MM.1S (cell line): ENCODE data around the gene PDE10A.

ENCODE experiments used
- DNase-seq: peaks from one replicate; pipeline ENCODE4 v3.0.0-alpha.2; 2015
- H2AFZ ChIP-seq: fragments of 300-600 bp; sonication (generic); 2 replicates; pipeline ENCODE4 v1.6.0; 2016; ENCODE audit warnings: antibody characterized with exemption, low read length
- H3F3A ChIP-seq: fragments of 300-600 bp; sonication (generic); 2 replicates; pipeline ENCODE4 v1.6.1; 2016; ENCODE audit warnings: mild to moderate bottlenecking, antibody characterized with exemption, low read length, moderate library complexity, mixed read lengths; ENCODE audit not compliant: insufficient read depth
- H3K27ac ChIP-seq: fragments of 300-600 bp; sonication (generic); 2 replicates; pipeline ENCODE4 v1.5.1; 2016; ENCODE audit warnings: mild to moderate bottlenecking, low read length
- H3K27me3 ChIP-seq: fragments of 300-600 bp; sonication (generic); replicated peaks from 2 replicates; pipeline ENCODE4 v1.6.0; 2016; ENCODE audit warnings: low read length; ENCODE audit not compliant: insufficient read depth
- H3K36me3 ChIP-seq: fragments of 300-600 bp; sonication (generic); replicated peaks from 2 replicates; pipeline ENCODE4 v1.6.1; 2016; ENCODE audit warnings: mild to moderate bottlenecking, low read length, mixed read lengths; ENCODE audit not compliant: insufficient read depth
- H3K4me1 ChIP-seq: fragments of 300-600 bp; sonication (generic); 2 replicates; pipeline ENCODE4 v1.6.1; 2016; ENCODE audit warnings: low read length, mixed read lengths
- H3K4me2 ChIP-seq: fragments of 300-600 bp; sonication (generic); 2 replicates; pipeline ENCODE4 v1.6.0; 2016; ENCODE audit warnings: low read depth, low read length
- H3K4me3 ChIP-seq: fragments of 300-600 bp; sonication (generic); 2 replicates; pipeline ENCODE4 v1.5.1; 2016; ENCODE audit warnings: low read length, mixed read lengths
- H3K79me2 ChIP-seq: fragments of 300-600 bp; sonication (generic); 2 replicates; pipeline ENCODE4 v1.6.1; 2016; ENCODE audit warnings: mixed run types, low read length, mixed read lengths
- H3K9ac ChIP-seq: fragments of 300-600 bp; sonication (generic); 2 replicates; pipeline ENCODE4 v1.6.1; 2016; ENCODE audit warnings: low read length, mixed read lengths
- H3K9me2 ChIP-seq: fragments of 300-600 bp; sonication (generic); replicated peaks from 2 replicates; pipeline ENCODE4 v1.6.1; 2016; ENCODE audit warnings: mild to moderate bottlenecking, low read length, mixed read lengths; ENCODE audit not compliant: insufficient read depth
- H3K9me3 ChIP-seq: fragments of 300-600 bp; sonication (generic); replicated peaks from 2 replicates; pipeline ENCODE4 v1.6.1; 2016; ENCODE audit warnings: mild to moderate bottlenecking, low read length, mixed read lengths; ENCODE audit not compliant: insufficient read depth
- H4K20me1 ChIP-seq: fragments of 300-600 bp; sonication (generic); 2 replicates; pipeline ENCODE4 v1.6.1; 2016; ENCODE audit warnings: mild to moderate bottlenecking, low read length, moderate library complexity, mixed read lengths; ENCODE audit not compliant: insufficient read depth
- CTCF ChIP-seq: fragments of 300-600 bp; sonication (generic); IDR thresholded peaks from 2 replicates; pipeline ENCODE4 v1.5.1; 2016; ENCODE audit warnings: antibody characterized with exemption, low read length, mixed read lengths
- EZH2 ChIP-seq: fragments of 300-600 bp; sonication (generic); optimal IDR thresholded peaks from 2 replicates; pipeline ENCODE3; 2017; ENCODE audit warnings: low read depth, mild to moderate bottlenecking, antibody characterized with exemption, low read length, mixed read lengths
- EZH2phosphoT487 ChIP-seq: fragments of 300-600 bp; sonication (generic); IDR thresholded peaks from 2 replicates; pipeline ENCODE4 v1.6.1; 2018; ENCODE audit warnings: antibody characterized with exemption, low read length

The PDE10A gene

GRCh38 chr6:165663377-165663735 lies 315 bp upstream of the PDE10A start:
- no peak overlapping the region for H3K9ac ChIP-seq
- TF ChIP-seq EZH2 (no peak), EZH2phosphoT487 (no peak), CTCF (no peak)
- H3K9me2 ChIP-seq, result no peaks in the 10 kb centered on the region
- no peaks in the 10 kb centered on the region for H3F3A ChIP-seq
- no peak overlapping the region for H3K4me2 ChIP-seq
- no peaks in the 10 kb centered on the region for H3K27me3 ChIP-seq
- no peak overlapping the region for H3K27ac ChIP-seq
- no peak for DNase-seq
- H2AFZ ChIP-seq, result no peak overlapping the region
- no peaks in the 10 kb centered on the region for H3K36me3 ChIP-seq
- no peak overlapping the region for H3K4me3 ChIP-seq
- H3K4me1 ChIP-seq, result no peaks in the 10 kb centered on the region
- H3K79me2 ChIP-seq, result no peaks in the 10 kb centered on the region
- H3K9me3 ChIP-seq, result no peaks in the 10 kb centered on the region
- H4K20me1 ChIP-seq, result no peaks in the 10 kb centered on the region

- Histone ChIP-seq H3K36me3 (no peaks in the 10 kb centered on the region), H3K9me2 (no peaks in the 10 kb centered on the region), H4K20me1 (no peaks in the 10 kb centered on the region), H3K27me3 (no peaks in the 10 kb centered on the region), H2AFZ (no peak overlapping the region), H3K4me1 (no peaks in the 10 kb centered on the region), H3K9me3 (no peaks in the 10 kb centered on the region), H3K4me2 (no peak overlapping the region), H3K79me2 (no peaks in the 10 kb centered on the region), H3K27ac (no peak overlapping the region), H3F3A (no peaks in the 10 kb centered on the region), H3K9ac (no peak overlapping the region), H3K4me3 (no peak overlapping the region)
- no peak for DNase-seq
- TF ChIP-seq EZH2 (no peak), CTCF (no peak), EZH2phosphoT487 (no peak)
Measured at GRCh38 chr6:165662041-165662748, 846 bp downstream of the PDE10A start.

GRCh38 chr6:165661664-165662025 lies 1.4 kb downstream of the PDE10A start:
- Histone ChIP-seq H3K4me2 (no peak overlapping the region), H3K27ac (no peak overlapping the region), H3K9ac (no peak overlapping the region), H3K9me2 (no peaks in the 10 kb centered on the region), H3K27me3 (no peaks in the 10 kb centered on the region), H2AFZ (no peak overlapping the region), H3K4me3 (no peak overlapping the region), H3K9me3 (no peaks in the 10 kb centered on the region), H4K20me1 (no peaks in the 10 kb centered on the region), H3K79me2 (no peaks in the 10 kb centered on the region), H3F3A (no peaks in the 10 kb centered on the region), H3K36me3 (no peaks in the 10 kb centered on the region), H3K4me1 (no peaks in the 10 kb centered on the region)
- DNase-seq, result no peak
- no peak for TF ChIP-seq CTCF
- TF ChIP-seq EZH2phosphoT487, result no peak
- no peak for TF ChIP-seq EZH2
